Measurements from ENCODE around the gene IMMP2L. TPM values are rescaled to one million over a fixed set of nuclear protein-coding genes. Genes with fewer than 3 reads are reported as not detected.

Gene IMMP2L
- polyA plus RNA-seq, 2 of the 4 experiments (the other 2 are of a cell fraction): 16.1 to 23.8 TPM

DNA sequence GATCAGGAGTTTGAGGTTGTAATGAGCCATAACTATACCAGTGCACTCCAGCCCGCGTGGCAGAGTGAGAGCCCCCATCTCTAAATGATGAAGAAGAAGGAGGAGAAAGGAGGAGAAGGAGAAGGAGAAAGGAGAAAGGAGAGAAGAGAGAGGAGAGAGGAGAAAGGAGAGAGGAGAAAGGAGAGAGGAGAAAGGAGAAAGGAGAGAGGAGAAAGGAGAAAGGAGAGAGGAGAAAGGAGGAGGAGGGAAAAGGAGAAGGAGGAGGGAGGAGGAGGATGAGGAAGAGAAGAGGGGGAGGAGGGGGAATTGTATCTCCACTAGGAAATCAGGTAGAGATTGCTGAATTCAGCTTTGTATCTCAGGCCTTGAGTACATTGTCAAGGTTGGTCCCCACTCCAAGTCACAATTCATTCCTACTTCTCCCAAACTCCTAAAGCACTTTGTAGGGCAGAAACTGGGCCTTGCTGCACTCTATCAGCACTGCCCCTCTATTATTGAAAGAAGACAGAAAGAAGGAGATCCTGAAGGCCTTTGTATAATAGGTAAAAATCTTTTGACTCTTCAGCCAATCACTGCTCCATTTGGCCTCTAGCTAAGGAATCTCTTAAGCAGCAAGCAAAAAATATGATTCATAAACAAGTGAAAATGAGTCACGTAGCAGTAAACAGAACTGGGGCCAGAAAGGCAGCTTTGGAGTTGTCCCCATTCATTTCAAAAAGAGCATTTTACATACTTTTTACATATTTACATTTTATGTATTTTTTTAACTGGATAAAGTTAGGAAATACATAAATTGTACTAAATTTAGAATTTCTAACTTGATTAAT is 178.0 kb downstream of the IMMP2L start:
- ATAC-seq (peak; percentile 86 to 91; a peak in 5 of 6 replicates), FAIRE-seq (peak; percentile 39), DNase-seq (ENCODE audit: low read depth in 1 of 2, low spot score in 1 of 2) (peak; percentile 35 to 38)
- no peak overlapping the region for H3K4me3 ChIP-seq
- POLR2A ChIA-PET: no interaction called here
- H3K27ac ChIP-seq: peak overlapping the region; percentile 59 to 81
- 67% methylated on average over 3 of the region's 3 CpGs for WGBS (ENCODE audit: missing lambda C conversion rate)
- peak; percentile 90 for TF ChIP-seq FOSL2 (IDR thresholded peaks at IDR 0.05)
- peak; percentile 93 for TF ChIP-seq FOSL2 (CRISPR knock-in tag; IDR thresholded peaks at IDR 0.05)
- no peak for TF ChIP-seq TP53 (CRISPR knock-in tag; IDR thresholded peaks at IDR 0.05)
- TF ChIP-seq NPAS2 (CRISPR knock-in tag; IDR thresholded peaks at IDR 0.05; ENCODE audit: borderline replicate concordance): no peak
- no peak for TF ChIP-seq HMGXB4 (CRISPR knock-in tag; IDR thresholded peaks at IDR 0.05; ENCODE audit: borderline replicate concordance)
- TF ChIP-seq JUNB (IDR thresholded peaks at IDR 0.05): peak; percentile 73
- TF ChIP-seq CBX2 (IDR thresholded peaks at IDR 0.05; ENCODE audit: borderline replicate concordance, low read depth): no peak
- no peak for TF ChIP-seq EHF (CRISPR knock-in tag; IDR thresholded peaks at IDR 0.05)
- peak overlapping the region; percentile 63 for H3K4me2 ChIP-seq
- peaks cover 23% of the 10 kb centered on the region for H3K4me1 ChIP-seq
- H3K9me3 ChIP-seq: no peaks in the 10 kb centered on the region
- CTCF ChIA-PET: no interaction called here

DNA sequence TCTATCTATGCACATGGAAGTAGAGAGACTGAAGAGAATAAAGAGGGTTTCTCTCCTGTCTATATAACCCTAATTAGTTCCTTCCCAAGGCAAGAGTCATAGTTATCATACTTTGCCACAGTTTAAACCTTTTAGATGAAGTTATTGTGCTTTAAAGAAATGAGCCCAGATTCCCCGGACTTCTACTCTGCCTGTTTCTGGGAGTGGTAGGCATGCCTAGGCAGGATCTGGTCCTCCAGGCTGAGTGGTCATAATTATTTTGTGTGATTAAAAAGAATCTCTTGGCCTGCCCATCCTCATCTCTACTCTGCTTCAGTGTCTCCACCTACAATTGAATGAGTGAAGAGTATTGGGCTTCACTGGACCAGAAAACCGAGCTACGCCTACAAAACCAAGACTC is 179.2 kb downstream of the IMMP2L start:
- ChIA-PET CTCF (no interaction called here), POLR2A (no interaction called here)
- no peaks in the 10 kb centered on the region for H3K9me3 ChIP-seq
- DNase-seq (ENCODE audit: low read depth in 1 of 2, low spot score in 1 of 2) (no peak), ATAC-seq (no peak), FAIRE-seq (no peak)
- H3K4me1 ChIP-seq: peaks cover 23% of the 10 kb centered on the region
- no peak overlapping the region for H3K4me2 ChIP-seq
- no peak overlapping the region for H3K27ac ChIP-seq
- no peak for TF ChIP-seq NPAS2 (CRISPR knock-in tag; IDR thresholded peaks at IDR 0.05; ENCODE audit: borderline replicate concordance)
- TF ChIP-seq GATA3 (IDR thresholded peaks at IDR 0.05; ENCODE audit: borderline replicate concordance): no peak
- no peak for TF ChIP-seq CBX2 (IDR thresholded peaks at IDR 0.05; ENCODE audit: borderline replicate concordance, low read depth)
- no peak for TF ChIP-seq SMC3 (IDR thresholded peaks at IDR 0.05)
- TF ChIP-seq POLR2A (IDR thresholded peaks at IDR 0.05; ENCODE audit: low read length): no peak
- no peak for TF ChIP-seq HDAC2 (IDR thresholded peaks at IDR 0.05)
- TF ChIP-seq HOXB5 (CRISPR knock-in tag; IDR thresholded peaks at IDR 0.05): no peak
- TF ChIP-seq MAFK (IDR thresholded peaks at IDR 0.05; ENCODE audit: partially characterized antibody): no peak
- no peak for TF ChIP-seq RAD21 (conservative IDR thresholded peaks at IDR 0.05 in 1 of 2, IDR thresholded peaks at IDR 0.05 in 1 of 2)
- no peak for TF ChIP-seq ZFP36 (IDR thresholded peaks at IDR 0.05; ENCODE audit: borderline replicate concordance, partially characterized antibody)
- no peak for TF ChIP-seq ESRRA (IDR thresholded peaks at IDR 0.05; ENCODE audit: borderline replicate concordance, low read length)
- no peak for TF ChIP-seq HOXB13 (CRISPR knock-in tag; IDR thresholded peaks at IDR 0.05; ENCODE audit: low read depth)
- no peak for TF ChIP-seq FOSB (CRISPR knock-in tag; IDR thresholded peaks at IDR 0.05)
- no peak for TF ChIP-seq HOXA7 (CRISPR knock-in tag; IDR thresholded peaks at IDR 0.05)
- TF ChIP-seq KDM5A (IDR thresholded peaks at IDR 0.05): no peak
- WGBS (ENCODE audit: missing lambda C conversion rate): 88% methylated on average over 3 of the region's 3 CpGs
- H3K4me3 ChIP-seq: no peak overlapping the region

DNA sequence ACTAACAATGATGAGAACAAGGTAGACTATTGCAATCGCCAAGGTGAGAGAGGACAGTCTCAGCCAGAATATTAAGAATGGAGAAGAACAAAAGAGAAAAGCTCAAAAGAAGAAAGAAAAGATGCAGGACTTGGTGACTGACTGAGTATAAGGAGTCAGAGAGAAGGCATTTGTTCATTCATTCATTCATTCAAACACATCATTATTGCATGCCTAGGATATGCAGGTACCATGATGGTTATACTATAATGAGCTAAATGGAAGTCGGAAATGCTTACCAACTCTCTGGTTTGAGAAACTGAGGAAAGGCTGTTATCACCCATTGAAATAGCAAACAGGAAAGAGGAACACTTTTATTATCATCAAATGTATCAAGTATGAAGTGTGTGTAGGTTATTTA is 180.7 kb downstream of the IMMP2L start:
- H3K4me1 ChIP-seq: peaks cover 23% of the 10 kb centered on the region
- ChIA-PET POLR2A (no interaction called here), CTCF (interaction anchor here (0.9 kb wide), 1 partner anchor 12 kb away, joined by 3 read pairs; no protein-coding TSS in a partner anchor)
- no peak overlapping the region for H3K27ac ChIP-seq
- DNase-seq (ENCODE audit: low read depth in 1 of 2, low spot score in 1 of 2) (no peak), ATAC-seq (no peak), FAIRE-seq (no peak)
- 94% methylated on average over 2 of the region's 2 CpGs for WGBS (ENCODE audit: missing lambda C conversion rate)
- no peaks in the 10 kb centered on the region for H3K9me3 ChIP-seq
- H3K4me2 ChIP-seq: no peak overlapping the region
- no peak overlapping the region for H3K4me3 ChIP-seq
- TF ChIP-seq ZFP36 (IDR thresholded peaks at IDR 0.05; ENCODE audit: borderline replicate concordance, partially characterized antibody): no peak
- TF ChIP-seq EP300 (IDR thresholded peaks at IDR 0.05): no peak
- TF ChIP-seq HMGXB4 (CRISPR knock-in tag; IDR thresholded peaks at IDR 0.05; ENCODE audit: borderline replicate concordance): no peak
- TF ChIP-seq RAD21 (conservative IDR thresholded peaks at IDR 0.05 in 1 of 2, IDR thresholded peaks at IDR 0.05 in 1 of 2): no peak
- no peak for TF ChIP-seq CTCF (IDR thresholded peaks at IDR 0.05)
- TF ChIP-seq PBX3 (IDR thresholded peaks at IDR 0.05): no peak
- no peak for TF ChIP-seq ZNF302 (CRISPR knock-in tag; IDR thresholded peaks at IDR 0.05)
- TF ChIP-seq HOXB13 (CRISPR knock-in tag; IDR thresholded peaks at IDR 0.05; ENCODE audit: low read depth): no peak

Data from A549 (cell line).